H9 (cell line): ENCODE measurements around the gene GALNT10. TPM values are rescaled to one million over a fixed set of nuclear protein-coding genes. Genes with fewer than 3 reads are reported as not detected.

Experiments used
- DNase-seq: peaks from one replicate; pipeline ENCODE4 v3.0.0-alpha.2; 2017
- H2AFZ ChIP-seq: one replicate; pipeline ENCODE4 v1.6.1; 2013; ENCODE audit warnings: mild to moderate bottlenecking, low read length, control low read depth, moderate library complexity
- H2AK5ac ChIP-seq: 2 replicates; pipeline ENCODE4 v1.6.1; 2013; ENCODE audit warnings: low read length, control low read depth, mixed read lengths; ENCODE audit not compliant: insufficient read length
- H2BK120ac ChIP-seq: one replicate; pipeline ENCODE4 v1.6.1; 2013; ENCODE audit warnings: low read depth, mild to moderate bottlenecking, low read length, control low read depth, inconsistent platforms; ENCODE audit not compliant: poor library complexity, severe bottlenecking
- H2BK12ac ChIP-seq: 2 replicates; pipeline ENCODE4 v1.6.1; 2013; ENCODE audit warnings: low read length, control low read depth, mixed read lengths, low read depth; ENCODE audit not compliant: insufficient read length
- H2BK15ac ChIP-seq: 2 replicates; pipeline ENCODE4 v1.6.1; 2013; ENCODE audit warnings: low read depth, low read length, control low read depth
- H2BK20ac ChIP-seq: one replicate; pipeline ENCODE4 v1.6.1; 2013; ENCODE audit warnings: low read depth, mild to moderate bottlenecking, low read length, control low read depth, inconsistent platforms; ENCODE audit not compliant: poor library complexity, severe bottlenecking
- H2BK5ac ChIP-seq: 2 replicates; pipeline ENCODE4 v1.6.1; 2013; ENCODE audit warnings: low read length, control low read depth, mixed read lengths; ENCODE audit not compliant: insufficient read length
- H3K14ac ChIP-seq: 2 replicates; pipeline ENCODE4 v1.6.1; 2013; ENCODE audit warnings: low read length, control low read depth; ENCODE audit not compliant: insufficient read depth
- H3K18ac ChIP-seq: 2 replicates; pipeline ENCODE4 v1.6.1; 2013; ENCODE audit warnings: low read depth, mild to moderate bottlenecking, mixed read lengths, low read length, control low read depth; ENCODE audit not compliant: insufficient read length
- H3K23ac ChIP-seq: 2 replicates; pipeline ENCODE4 v1.6.1; 2013; ENCODE audit warnings: low read length, control low read depth, mixed read lengths, low read depth; ENCODE audit not compliant: insufficient read length
- H3K23me2 ChIP-seq: 2 replicates; pipeline ENCODE4 v1.6.1; 2013; ENCODE audit warnings: low read depth, mild to moderate bottlenecking, mixed read lengths, low read length, control low read depth; ENCODE audit not compliant: insufficient read length, poor library complexity, severe bottlenecking
- H3K27ac ChIP-seq: 2 replicates; pipeline ENCODE4 v1.5.1; 2013; ENCODE audit warnings: low read length, control low read depth, mixed read lengths, low read depth; ENCODE audit not compliant: insufficient read length
- H3K27me3 ChIP-seq: 2 replicates; pipeline ENCODE4 v1.6.1; 2013; ENCODE audit warnings: low read length, control low read depth, inconsistent platforms; ENCODE audit not compliant: insufficient read depth
- H3K4ac ChIP-seq: 2 replicates; pipeline ENCODE4 v1.6.1; 2013; ENCODE audit warnings: low read depth, mild to moderate bottlenecking, control low read depth, inconsistent platforms, low read length, moderate library complexity
- H3K4me1 ChIP-seq: 2 replicates; pipeline ENCODE4 v1.6.1; 2013; ENCODE audit warnings: low read length, control low read depth, inconsistent platforms; ENCODE audit not compliant: insufficient read depth
- H3K4me2 ChIP-seq: 2 replicates; pipeline ENCODE4 v1.6.1; 2013; ENCODE audit warnings: low read length, control low read depth, mixed read lengths; ENCODE audit not compliant: insufficient read length, insufficient read depth
- H3K56ac ChIP-seq: 2 replicates; pipeline ENCODE4 v1.6.1; 2013; ENCODE audit warnings: low read depth, mild to moderate bottlenecking, mixed read lengths, low read length, control low read depth; ENCODE audit not compliant: insufficient read length
- H3K79me1 ChIP-seq: 2 replicates; pipeline ENCODE4 v1.6.1; 2013; ENCODE audit warnings: low read depth, mild to moderate bottlenecking, moderate library complexity, low read length, control low read depth, inconsistent platforms; ENCODE audit not compliant: insufficient read depth, poor library complexity, severe bottlenecking
- H3K79me2 ChIP-seq: 2 replicates; pipeline ENCODE4 v1.6.1; 2013; ENCODE audit warnings: low read length, control low read depth, inconsistent platforms; ENCODE audit not compliant: insufficient read depth
- H3K9ac ChIP-seq: 2 replicates; pipeline ENCODE4 v1.6.1; 2013; ENCODE audit warnings: low read length, control low read depth, mixed read lengths; ENCODE audit not compliant: insufficient read length; ENCODE audit errors: extremely low read depth
- H3K9me3 ChIP-seq: one replicate; pipeline ENCODE4 v1.6.1; 2013; ENCODE audit warnings: low read depth, low read length, inconsistent platforms; ENCODE audit not compliant: control insufficient read depth
- H3T11ph ChIP-seq: one replicate; pipeline ENCODE4 v1.6.1; 2013; ENCODE audit warnings: mild to moderate bottlenecking, low read length, control low read depth, inconsistent platforms
- H4K20me1 ChIP-seq: one replicate; pipeline ENCODE4 v1.6.1; 2013; ENCODE audit not compliant: control insufficient read depth, insufficient read length, insufficient read depth
- H4K5ac ChIP-seq: 2 replicates; pipeline ENCODE4 v1.6.1; 2013; ENCODE audit warnings: low read depth, mild to moderate bottlenecking, mixed read lengths, low read length, control low read depth; ENCODE audit not compliant: insufficient read length
- H4K8ac ChIP-seq: replicated peaks from 2 replicates; pipeline ENCODE4 v1.6.1; 2013; ENCODE audit warnings: low read length, control low read depth, mixed read lengths, low read depth; ENCODE audit not compliant: insufficient read length
- H4K91ac ChIP-seq: 2 replicates; pipeline ENCODE4 v1.6.1; 2013; ENCODE audit warnings: low read depth, mild to moderate bottlenecking, moderate library complexity, mixed read lengths, low read length, control low read depth; ENCODE audit not compliant: insufficient read length
- H3K27ac Mint-ChIP-seq, 3 experiments: 2 replicates in 2 of 3; 3 replicates in 1 of 3; pipeline ENCODE4 v1.8.0; 2020 to 2021; ENCODE audit warnings: mixed read lengths in 3 of 3, mild to moderate bottlenecking in 1 of 3, moderate library complexity in 1 of 3
- H3K27me3 Mint-ChIP-seq: 2 replicates; pipeline ENCODE4 v1.8.0; 2021; ENCODE audit warnings: low read depth, mild to moderate bottlenecking, moderate library complexity, mixed read lengths
- H3K36me3 Mint-ChIP-seq, 3 experiments: 2 replicates in 2 of 3; 3 replicates in 1 of 3; pipeline ENCODE4 v1.8.0; 2020 to 2021; ENCODE audit warnings: low read depth in 3 of 3, mixed read lengths in 3 of 3; ENCODE audit not compliant: insufficient read depth in 1 of 3
- H3K4me1 Mint-ChIP-seq, 2 experiments: 2 replicates each; pipeline ENCODE4 v1.8.0; 2020; ENCODE audit warnings: mixed read lengths in 2 of 2
- H3K4me3 Mint-ChIP-seq, 2 experiments: 2 replicates in 1 of 2; 3 replicates in 1 of 2; pipeline ENCODE4 v1.8.0; 2020 to 2021; ENCODE audit warnings: mild to moderate bottlenecking in 2 of 2, mixed read lengths in 2 of 2, moderate library complexity in 1 of 2
- H3K9me3 Mint-ChIP-seq, 2 experiments: 2 replicates in 1 of 2; 3 replicates in 1 of 2; pipeline ENCODE4 v1.8.0; 2020; ENCODE audit warnings: mild to moderate bottlenecking in 2 of 2, mixed read lengths in 2 of 2, moderate library complexity in 1 of 2
- WGBS: extraction: QIAGEN DNeasy Blood & Tissue Kit; methylation state at CpG from one replicate; pipeline ENCODE4 v1.1.7; 2013; ENCODE audit warnings: missing lambda C conversion rate, low lambda C conversion rate, mixed read lengths; ENCODE audit not compliant: insufficient read length; ENCODE audit errors: extremely low coverage; 5-methylcytosine and 5-hydroxymethylcytosine counted together
- total RNA-seq: library from RNA; stranded (reverse); gene quantifications from 2 replicates; pipeline ENCODE4 v1.2.1, GENCODE V29; 2021
- TF ChIP-seq, protein P1 (sequence below): fragments of 200-600 bp; sonication (generic); conservative IDR thresholded peaks from 3 replicates; pipeline ENCODE4 v1.8.0; 2021; ENCODE audit warnings: antibody characterized with exemption, mild to moderate bottlenecking

Gene GALNT10
- total RNA-seq, 1 experiment from 2014 or later: 15.4 TPM

DNA sequence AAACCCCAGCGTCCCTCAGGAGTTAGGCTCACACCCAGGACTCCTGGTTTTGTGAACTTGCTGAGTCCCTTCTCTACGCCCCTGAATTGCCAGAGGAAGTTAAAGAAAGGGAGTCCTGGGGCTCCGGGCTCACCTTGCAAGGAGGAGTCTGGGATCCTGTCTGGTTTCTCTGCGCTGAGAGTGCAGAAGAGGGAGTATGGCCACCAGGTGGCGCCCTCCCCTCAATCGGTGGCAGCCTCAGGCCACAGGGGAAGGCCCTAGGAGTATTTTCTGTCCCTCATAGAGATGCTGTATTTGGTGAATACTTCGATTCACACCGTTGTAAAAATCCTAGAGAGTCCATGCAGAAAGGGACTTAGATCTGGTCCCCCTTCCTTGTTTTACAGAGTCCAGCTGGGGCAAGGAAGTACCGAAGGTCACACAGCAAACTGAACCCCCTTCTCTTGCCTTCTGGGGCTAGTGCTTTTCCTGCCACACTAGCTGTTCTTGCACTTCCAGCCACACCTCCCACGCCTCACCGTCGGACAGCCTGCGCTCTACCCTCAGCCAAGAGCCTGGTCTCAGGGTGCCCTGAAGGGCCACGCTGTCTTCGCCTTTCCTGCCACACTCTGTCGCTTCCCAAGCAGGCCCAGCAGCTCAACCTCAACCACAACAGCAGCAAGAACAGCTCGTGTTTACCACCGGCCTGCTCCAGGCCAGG is 277.3 kb downstream of the GALNT10 start:
- no peak overlapping the region for H2AFZ ChIP-seq
- no peak overlapping the region for H3K27ac Mint-ChIP-seq
- no CpG with 5 or more reads among the region's 18 CpGs for WGBS

More for the DNA sequence above, 277.3 kb downstream of the GALNT10 start:
- Histone ChIP-seq H3K23ac (no peak overlapping the region), H4K20me1 (no peaks in the 10 kb centered on the region), H4K5ac (no peak overlapping the region), H3K4me1 (no peaks in the 10 kb centered on the region), H3K18ac (no peak overlapping the region), H2BK120ac (no peak overlapping the region), H4K91ac (no peak overlapping the region), H3K14ac (no peak overlapping the region), H3K56ac (no peak overlapping the region), H3K79me2 (no peaks in the 10 kb centered on the region), H3K23me2 (peaks cover 2% of the 10 kb centered on the region), H2BK15ac (no peak overlapping the region), H3K27ac (no peak overlapping the region), H2BK20ac (no peak overlapping the region), H3K4me2 (no peak overlapping the region), H2AK5ac (no peak overlapping the region), H2BK12ac (no peak overlapping the region), H3K79me1 (no peaks in the 10 kb centered on the region), H3K4ac (no peak overlapping the region), H3T11ph (no peak overlapping the region), H3K9me3 (no peaks in the 10 kb centered on the region), H3K27me3 (peaks cover 33% of the 10 kb centered on the region), H2BK5ac (no peak overlapping the region), H4K8ac (no peak overlapping the region), H3K9ac (no peak overlapping the region)
- H3K36me3 Mint-ChIP-seq: no peaks in the 10 kb centered on the region; a peak in 1 of 7 replicates
- H3K27me3 Mint-ChIP-seq: peaks cover 80% of the 10 kb centered on the region
- TF ChIP-seq, protein P1, sequence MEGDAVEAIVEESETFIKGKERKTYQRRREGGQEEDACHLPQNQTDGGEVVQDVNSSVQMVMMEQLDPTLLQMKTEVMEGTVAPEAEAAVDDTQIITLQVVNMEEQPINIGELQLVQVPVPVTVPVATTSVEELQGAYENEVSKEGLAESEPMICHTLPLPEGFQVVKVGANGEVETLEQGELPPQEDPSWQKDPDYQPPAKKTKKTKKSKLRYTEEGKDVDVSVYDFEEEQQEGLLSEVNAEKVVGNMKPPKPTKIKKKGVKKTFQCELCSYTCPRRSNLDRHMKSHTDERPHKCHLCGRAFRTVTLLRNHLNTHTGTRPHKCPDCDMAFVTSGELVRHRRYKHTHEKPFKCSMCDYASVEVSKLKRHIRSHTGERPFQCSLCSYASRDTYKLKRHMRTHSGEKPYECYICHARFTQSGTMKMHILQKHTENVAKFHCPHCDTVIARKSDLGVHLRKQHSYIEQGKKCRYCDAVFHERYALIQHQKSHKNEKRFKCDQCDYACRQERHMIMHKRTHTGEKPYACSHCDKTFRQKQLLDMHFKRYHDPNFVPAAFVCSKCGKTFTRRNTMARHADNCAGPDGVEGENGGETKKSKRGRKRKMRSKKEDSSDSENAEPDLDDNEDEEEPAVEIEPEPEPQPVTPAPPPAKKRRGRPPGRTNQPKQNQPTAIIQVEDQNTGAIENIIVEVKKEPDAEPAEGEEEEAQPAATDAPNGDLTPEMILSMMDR: peak; percentile 98
- peak; percentile 88 for DNase-seq
- no peaks in the 10 kb centered on the region for H3K9me3 Mint-ChIP-seq
- H3K4me3 Mint-ChIP-seq: no peak overlapping the region; a peak in 1 of 5 replicates
- peaks cover 3 to 14% of the 10 kb centered on the region in 2 experiments for H3K4me1 Mint-ChIP-seq
